Coronary artery (tissue), 2 donors: ENCODE measurements around the gene ING2.
A peak's percentile ranks its signal among the peaks of the same experiment; 100 is the strongest.

Experiments
- DNase-seq: peaks from one replicate; pipeline ENCODE4 v3.0.0-alpha.2; 2017; ENCODE audit warnings: low spot score
- H3K27ac ChIP-seq, 2 donors: fragments of 200-600 bp; sonication (generic); one replicate each; pipeline ENCODE4 v1.5.1; 2016 to 2019
- H3K4me3 ChIP-seq: fragments of 200-600 bp; sonication (generic); 2 replicates; pipeline ENCODE4 v1.5.1; 2016; ENCODE audit warnings: mild to moderate bottlenecking, moderate library complexity
- CTCF ChIP-seq: fragments of 200-600 bp; sonication (generic); IDR thresholded peaks from one replicate; pipeline ENCODE4 v1.5.1; 2019; ENCODE audit warnings: antibody characterized with exemption

ING2 gene

GRCh38 chr4:183499801-183500200 is 5.1 kb upstream of the ING2 start:
- no peak for DNase-seq
- no peak overlapping the region for H3K27ac ChIP-seq
- no peak overlapping the region for H3K4me3 ChIP-seq
- no peak for TF ChIP-seq CTCF

- no peak for DNase-seq
These were observed 1.3 kb upstream of the ING2 start for GRCh38 chr4:183503497-183504063.

GRCh38 chr4:183504064-183504929 is 561 bp upstream of the ING2 start:
- no peak for TF ChIP-seq CTCF

More at GRCh38 chr4:183503497-183504063, 1.3 kb upstream of the ING2 start:
- TF ChIP-seq CTCF: no peak
- peak overlapping the region; percentile 96 to 98 for H3K27ac ChIP-seq
- peak overlapping the region; percentile 98 for H3K4me3 ChIP-seq

DNA sequence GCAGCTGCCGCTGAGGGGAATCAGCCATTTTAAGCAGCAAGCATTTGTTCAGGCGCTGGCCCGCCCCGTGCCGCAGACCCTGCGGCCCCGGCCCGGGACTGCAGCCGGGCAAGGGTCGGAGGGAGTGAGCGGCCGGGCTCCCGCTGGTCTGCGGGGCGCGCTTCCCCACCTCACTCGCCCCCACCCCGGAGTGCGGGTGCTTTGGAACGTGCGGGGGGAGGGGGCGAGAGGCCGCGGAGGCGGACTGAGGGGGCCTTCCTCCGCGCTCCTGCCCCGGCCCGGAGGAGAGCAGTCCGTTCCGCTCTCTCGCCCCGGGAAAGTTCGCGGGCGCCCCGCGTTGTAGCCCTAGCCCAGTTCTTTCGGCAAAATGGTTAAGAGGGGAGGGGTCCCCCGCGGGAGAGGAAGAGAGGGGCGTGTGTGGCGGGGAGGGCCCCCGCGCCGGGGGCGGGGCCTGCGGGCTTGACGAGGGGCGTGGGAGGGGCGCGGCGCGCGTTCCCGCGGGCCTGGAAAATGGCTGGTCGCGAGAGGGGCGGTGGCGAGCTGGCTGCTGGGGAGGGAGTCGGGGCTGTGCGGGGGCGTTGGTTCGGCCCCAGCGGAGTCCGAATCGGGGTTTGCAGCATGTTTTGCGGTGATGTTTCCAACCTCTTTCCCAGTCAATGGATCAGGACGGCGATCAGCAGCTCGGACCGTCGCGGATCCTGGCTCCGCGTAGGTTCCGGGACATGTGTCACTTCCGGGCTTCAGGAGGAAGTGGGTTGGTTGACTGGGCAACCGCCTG is 942 bp downstream of the ING2 start:
- TF ChIP-seq CTCF: no peak
- peak overlapping the region; percentile 98 for H3K4me3 ChIP-seq
- DNase-seq: peak; percentile 93
- peak overlapping the region; percentile 96 to 98 for H3K27ac ChIP-seq

More at GRCh38 chr4:183504064-183504929, 561 bp upstream of the ING2 start:
- DNase-seq: peak; percentile 99
- H3K4me3 ChIP-seq: peak overlapping the region; percentile 98
- peak overlapping the region; percentile 96 to 98 for H3K27ac ChIP-seq

- peak overlapping the region; percentile 96 to 98 for H3K27ac ChIP-seq
- no peak for TF ChIP-seq CTCF
- H3K4me3 ChIP-seq: peak overlapping the region; percentile 98
- DNase-seq: no peak
These were observed 1.5 kb downstream of the ING2 start for GRCh38 chr4:183506389-183506735.

DNA sequence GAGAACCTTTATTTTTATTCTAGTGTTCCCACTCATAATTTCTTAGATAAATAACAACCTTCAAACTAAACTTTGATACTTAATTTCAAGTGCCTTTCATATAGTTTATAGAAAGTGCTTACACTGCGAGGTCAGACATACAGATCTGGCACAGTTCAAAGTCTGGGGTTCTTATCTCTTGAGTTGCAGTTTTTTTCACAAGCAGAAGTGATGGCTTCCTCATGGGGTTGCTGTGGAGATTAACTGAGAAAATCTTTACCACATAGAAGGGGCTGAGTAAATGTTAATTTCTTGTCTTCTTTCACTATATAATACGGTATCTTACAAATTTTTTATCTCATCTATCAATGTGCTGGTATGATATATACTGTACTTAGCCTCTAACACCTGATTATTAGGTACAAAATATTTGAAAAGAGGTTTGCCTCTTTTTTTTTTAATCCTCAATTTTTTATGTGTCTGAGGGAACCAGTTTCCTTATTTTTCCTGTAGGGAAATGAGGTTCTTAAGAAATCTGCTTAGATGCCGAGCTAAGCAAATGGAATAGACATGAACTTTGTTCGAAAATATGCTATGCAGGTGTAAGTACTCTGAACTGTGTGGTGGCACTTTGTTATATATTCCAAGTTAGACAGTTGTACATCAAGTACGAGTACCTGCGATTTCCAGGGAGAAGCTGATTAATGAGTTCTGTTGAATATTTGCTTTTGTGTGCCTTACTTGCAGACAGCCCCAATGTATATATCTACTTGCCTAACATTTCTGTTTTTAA is 3.3 kb downstream of the ING2 start:
- no peak overlapping the region for H3K27ac ChIP-seq
- TF ChIP-seq CTCF: no peak
- H3K4me3 ChIP-seq: no peak overlapping the region
- DNase-seq: no peak
